Smooth muscle cell (in vitro differentiated cells): ENCODE results near the gene ARHGAP10. TPM values are rescaled to one million over a fixed set of nuclear protein-coding genes. Genes with fewer than 3 reads are reported as not detected.
A peak's percentile ranks its signal among the peaks of the same experiment; 100 is the strongest.

Experiments used
- DNase-seq: peaks from one replicate; lab custom pipeline; 2025; ENCODE audit not compliant: unreplicated experiment; lab: John Stamatoyannopoulos, UW
- H2AFZ ChIP-seq: fragments of 200-600 bp; sonication (generic); 2 replicates; pipeline ENCODE4 v1.6.0; 2016; ENCODE audit warnings: antibody characterized with exemption, low read depth, mild to moderate bottlenecking
- H3F3A ChIP-seq: fragments of 200-600 bp; sonication (generic); 2 replicates; pipeline ENCODE4 v1.6.0; 2017; ENCODE audit warnings: antibody characterized with exemption, low read depth
- H3K27ac ChIP-seq: fragments of 200-600 bp; sonication (generic); 2 replicates; pipeline ENCODE4 v1.5.1; 2016; ENCODE audit warnings: low read depth, mild to moderate bottlenecking
- H3K27me3 ChIP-seq: fragments of 200-600 bp; sonication (generic); 2 replicates; pipeline ENCODE4 v1.6.1; 2016; ENCODE audit warnings: low read depth, mild to moderate bottlenecking
- H3K36me3 ChIP-seq: fragments of 200-600 bp; sonication (generic); 2 replicates; pipeline ENCODE4 v1.5.1; 2016; ENCODE audit warnings: low read depth
- H3K4me1 ChIP-seq: fragments of 200-600 bp; sonication (generic); 2 replicates; pipeline ENCODE4 v1.5.1; 2016; ENCODE audit warnings: low read depth
- H3K4me2 ChIP-seq: fragments of 200-600 bp; sonication (generic); 2 replicates; pipeline ENCODE4 v1.6.0; 2016; ENCODE audit warnings: mild to moderate bottlenecking
- H3K4me3 ChIP-seq: fragments of 200-600 bp; sonication (generic); 2 replicates; pipeline ENCODE4 v1.5.1; 2016; ENCODE audit warnings: mild to moderate bottlenecking
- H3K79me2 ChIP-seq: fragments of 200-600 bp; sonication (generic); 2 replicates; pipeline ENCODE4 v1.6.0; 2016; ENCODE audit warnings: low read depth, mild to moderate bottlenecking
- H3K9ac ChIP-seq: fragments of 200-600 bp; sonication (generic); 2 replicates; pipeline ENCODE4 v1.6.0; 2016; ENCODE audit warnings: low read depth
- H3K9me3 ChIP-seq: fragments of 200-600 bp; sonication (generic); replicated peaks from 2 replicates; pipeline ENCODE4 v1.5.1; 2016; ENCODE audit warnings: low read depth
- H4K20me1 ChIP-seq: fragments of 200-600 bp; sonication (generic); 2 replicates; pipeline ENCODE4 v1.6.0; 2016; ENCODE audit warnings: low read depth
- WGBS: methylation state at CpG from one replicate; pipeline ENCODE4 v1.1.7; 2016; ENCODE audit warnings: low lambda C conversion rate; 5-methylcytosine and 5-hydroxymethylcytosine counted together
- polyA plus RNA-seq: library from polyadenylated mRNA; unstranded; fragments of >200 nt; fragmentation: Nextera tagmentation; extraction: Ambion mirVana; gene quantifications from 2 replicates; pipeline ENCODE4 v1.2.1, GENCODE V29; 2016
- total RNA-seq: library from RNA; depleted of rRNA; stranded (reverse); fragments of >200 nt; gene quantifications from 2 replicates; pipeline ENCODE4 v1.2.3, GENCODE V29; 2014
- TF ChIP-seq, protein P1 (sequence below): fragments of 200-600 bp; sonication (generic); IDR thresholded peaks from 2 replicates; pipeline ENCODE4 v1.5.1; 2017; ENCODE audit warnings: borderline replicate concordance, mild to moderate bottlenecking, antibody characterized with exemption; ENCODE audit not compliant: insufficient read depth, poor library complexity, severe bottlenecking

Gene ARHGAP10
- total and polyA plus RNA-seq, 2 experiments from 2014 or later, result 6.2 to 11.6 TPM

DNA sequence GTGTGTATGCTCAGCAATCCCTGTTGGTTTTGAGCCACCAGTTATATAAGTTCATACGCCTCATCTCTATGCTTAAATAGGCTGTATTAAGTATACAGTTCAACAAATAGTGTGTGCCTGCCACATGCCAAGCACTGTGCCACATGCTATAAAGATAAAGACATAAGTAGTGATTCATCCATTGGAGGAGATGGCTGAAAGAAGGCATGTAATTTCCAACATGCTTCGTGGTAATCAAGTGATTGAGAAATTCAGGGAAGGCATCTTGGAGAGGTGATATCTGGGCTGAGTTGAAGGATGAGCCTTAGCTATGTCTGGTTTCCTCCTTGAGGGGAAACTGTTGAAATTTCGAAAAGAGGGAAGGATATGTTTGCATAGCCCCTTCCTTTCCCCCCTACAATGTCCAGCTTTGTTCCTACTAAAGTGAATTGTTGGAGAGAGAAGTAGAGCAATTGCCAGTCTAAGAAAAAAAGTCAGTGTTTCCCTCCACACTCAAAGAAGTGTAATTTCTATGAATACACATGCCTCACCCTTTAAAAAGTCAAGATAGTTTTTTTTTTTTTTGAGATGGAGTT is 96.5 kb downstream of the ARHGAP10 start:
- no peak overlapping the region for H2AFZ ChIP-seq
- no peaks in the 10 kb centered on the region for H3K36me3 ChIP-seq
- no peak overlapping the region for H3K9ac ChIP-seq
- H3K27ac ChIP-seq, result peak overlapping the region; percentile 8
- H3K4me1 ChIP-seq, result peaks cover 25% of the 10 kb centered on the region
- TF ChIP-seq, protein P1, sequence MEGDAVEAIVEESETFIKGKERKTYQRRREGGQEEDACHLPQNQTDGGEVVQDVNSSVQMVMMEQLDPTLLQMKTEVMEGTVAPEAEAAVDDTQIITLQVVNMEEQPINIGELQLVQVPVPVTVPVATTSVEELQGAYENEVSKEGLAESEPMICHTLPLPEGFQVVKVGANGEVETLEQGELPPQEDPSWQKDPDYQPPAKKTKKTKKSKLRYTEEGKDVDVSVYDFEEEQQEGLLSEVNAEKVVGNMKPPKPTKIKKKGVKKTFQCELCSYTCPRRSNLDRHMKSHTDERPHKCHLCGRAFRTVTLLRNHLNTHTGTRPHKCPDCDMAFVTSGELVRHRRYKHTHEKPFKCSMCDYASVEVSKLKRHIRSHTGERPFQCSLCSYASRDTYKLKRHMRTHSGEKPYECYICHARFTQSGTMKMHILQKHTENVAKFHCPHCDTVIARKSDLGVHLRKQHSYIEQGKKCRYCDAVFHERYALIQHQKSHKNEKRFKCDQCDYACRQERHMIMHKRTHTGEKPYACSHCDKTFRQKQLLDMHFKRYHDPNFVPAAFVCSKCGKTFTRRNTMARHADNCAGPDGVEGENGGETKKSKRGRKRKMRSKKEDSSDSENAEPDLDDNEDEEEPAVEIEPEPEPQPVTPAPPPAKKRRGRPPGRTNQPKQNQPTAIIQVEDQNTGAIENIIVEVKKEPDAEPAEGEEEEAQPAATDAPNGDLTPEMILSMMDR, result no peak
- no peaks in the 10 kb centered on the region for H4K20me1 ChIP-seq
- WGBS, result 57% methylated on average over 3 of the region's 3 CpGs
- peaks cover 19% of the 10 kb centered on the region for H3F3A ChIP-seq
- H3K4me3 ChIP-seq, result no peak overlapping the region
- H3K9me3 ChIP-seq, result no peaks in the 10 kb centered on the region
- no peaks in the 10 kb centered on the region for H3K27me3 ChIP-seq
- no peak for DNase-seq
- H3K79me2 ChIP-seq, result no peaks in the 10 kb centered on the region
- H3K4me2 ChIP-seq, result peak overlapping the region; percentile 40

DNA sequence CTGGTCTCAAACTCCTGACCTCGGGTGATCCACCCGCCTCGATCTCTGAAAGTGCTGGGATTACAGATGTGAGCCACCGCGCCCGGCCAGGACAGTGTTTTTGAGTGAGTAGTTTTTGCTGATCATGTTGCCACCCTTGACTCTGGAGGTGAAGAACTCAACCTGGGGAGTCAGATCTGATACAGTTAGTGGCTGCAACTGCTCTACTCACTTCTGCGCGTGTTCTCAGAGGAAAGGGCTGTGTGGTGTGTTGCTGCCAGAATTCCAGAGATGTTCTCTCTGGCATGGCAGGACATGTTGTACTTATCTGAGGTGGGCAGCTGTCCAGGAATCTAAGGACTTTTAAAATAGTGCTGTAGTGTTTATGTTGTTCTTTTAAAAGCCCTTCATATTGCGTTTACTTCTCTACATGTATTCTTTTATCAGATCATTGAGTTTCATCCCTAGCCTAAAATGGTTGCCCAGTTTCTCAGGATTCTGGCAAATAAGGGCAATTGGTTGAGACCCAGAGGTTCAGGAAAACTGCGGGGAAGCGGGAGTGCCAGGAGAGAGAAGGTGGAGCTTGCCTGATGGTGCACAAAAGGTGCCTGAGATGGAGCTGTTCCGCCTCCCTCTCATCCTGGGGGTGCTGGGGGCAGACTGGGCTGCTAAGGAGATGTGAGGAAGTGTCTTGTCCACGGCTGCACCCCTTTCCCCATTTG is 97.7 kb downstream of the ARHGAP10 start:
- Histone ChIP-seq H3K4me1 (peaks cover 25% of the 10 kb centered on the region), H3K27me3 (no peaks in the 10 kb centered on the region), H3K4me2 (no peak overlapping the region), H3K9me3 (no peaks in the 10 kb centered on the region), H3K27ac (no peak overlapping the region), H3K9ac (no peak overlapping the region), H3K4me3 (no peak overlapping the region), H3K36me3 (no peaks in the 10 kb centered on the region), H4K20me1 (no peaks in the 10 kb centered on the region), H3F3A (peaks cover 21% of the 10 kb centered on the region), H2AFZ (no peak overlapping the region), H3K79me2 (no peaks in the 10 kb centered on the region)
- no peak for DNase-seq
- WGBS, result 78% methylated on average over 13 of the region's 13 CpGs
- TF ChIP-seq, protein P1, result no peak

DNA sequence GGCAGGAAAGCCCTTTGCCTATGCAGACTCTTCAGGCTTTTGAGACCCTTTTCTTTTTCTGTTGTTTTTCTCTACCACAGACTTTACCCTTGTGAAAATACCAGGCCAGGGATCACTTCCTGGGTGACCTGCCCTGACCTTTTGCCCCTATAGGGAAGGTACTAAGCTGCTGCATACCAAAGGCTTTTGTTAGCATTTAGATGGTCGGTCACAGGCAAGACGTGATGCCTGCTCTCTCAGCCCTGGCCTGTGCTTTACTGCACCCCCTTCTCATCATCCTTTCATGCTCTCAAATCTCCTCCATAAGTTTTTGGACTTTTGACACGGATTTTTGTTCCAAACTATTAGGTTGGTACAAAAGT is 98.2 kb downstream of the ARHGAP10 start:
- no peak overlapping the region for H3K4me3 ChIP-seq
- no peaks in the 10 kb centered on the region for H3K36me3 ChIP-seq
- H3K27me3 ChIP-seq, result no peaks in the 10 kb centered on the region
- H3K79me2 ChIP-seq, result no peaks in the 10 kb centered on the region
- peaks cover 21% of the 10 kb centered on the region for H3F3A ChIP-seq
- H3K4me1 ChIP-seq, result peaks cover 25% of the 10 kb centered on the region
- no peaks in the 10 kb centered on the region for H4K20me1 ChIP-seq
- 88% methylated on average over 3 of the region's 3 CpGs for WGBS
- DNase-seq, result no peak
- H3K9me3 ChIP-seq, result no peaks in the 10 kb centered on the region
- no peak overlapping the region for H3K4me2 ChIP-seq
- H2AFZ ChIP-seq, result no peak overlapping the region
- no peak overlapping the region for H3K9ac ChIP-seq
- peak overlapping the region; percentile 95 for H3K27ac ChIP-seq
- TF ChIP-seq, protein P1, result no peak

DNA sequence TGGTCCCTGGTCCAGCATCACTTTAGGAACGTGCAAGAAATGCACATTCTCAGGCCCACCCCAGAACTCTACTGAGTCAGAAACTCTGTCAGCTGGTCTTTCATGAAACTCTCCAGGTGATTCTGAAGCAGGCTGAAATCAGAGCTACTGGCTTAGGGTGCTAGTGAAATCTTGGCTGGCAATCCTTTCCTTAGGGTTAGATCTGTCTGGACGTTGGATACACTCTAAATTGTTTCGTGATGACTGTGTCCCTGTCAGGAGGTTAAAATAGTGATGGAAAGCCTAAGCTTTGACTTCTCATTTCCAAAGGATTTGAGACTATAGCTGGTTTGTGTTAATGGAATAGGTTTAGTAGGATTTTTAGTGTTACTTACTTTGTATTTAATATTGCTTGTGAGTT is 99.1 kb downstream of the ARHGAP10 start:
- Histone ChIP-seq H3K9me3 (no peaks in the 10 kb centered on the region), H3K9ac (peak overlapping the region; percentile 69), H3K4me1 (peaks cover 30% of the 10 kb centered on the region), H3K27me3 (no peaks in the 10 kb centered on the region), H3K4me3 (no peak overlapping the region), H4K20me1 (no peaks in the 10 kb centered on the region), H3F3A (peaks cover 21% of the 10 kb centered on the region), H2AFZ (no peak overlapping the region), H3K4me2 (peak overlapping the region; percentile 53), H3K79me2 (no peaks in the 10 kb centered on the region), H3K36me3 (no peaks in the 10 kb centered on the region), H3K27ac (peak overlapping the region; percentile 95)
- DNase-seq, result no peak
- TF ChIP-seq, protein P1, result no peak
- 22% methylated on average over 3 of the region's 3 CpGs for WGBS
